Measurements from ENCODE around the gene DLG2.

DLG2 gene

DNA sequence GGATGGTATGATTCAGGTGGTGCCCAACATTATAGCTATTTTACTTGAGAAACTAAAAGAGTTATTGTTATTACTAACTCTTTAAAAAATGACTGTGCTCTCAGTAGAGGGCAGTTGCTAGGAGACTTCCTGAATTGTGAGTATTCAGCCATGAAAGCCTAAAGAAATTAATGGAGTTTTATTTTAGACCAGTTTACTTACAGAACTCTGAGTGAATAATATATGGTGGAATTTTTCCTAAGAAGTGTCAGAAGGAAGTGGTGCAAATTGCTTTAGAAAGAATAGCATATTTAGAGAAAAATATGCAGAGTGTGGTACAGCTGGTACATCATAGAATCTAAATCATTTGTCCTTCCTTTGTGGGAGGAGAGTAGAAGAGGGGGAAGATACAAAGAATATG is 1651.1 kb downstream of the DLG2 start:
- no peak overlapping the region for H3K27ac ChIP-seq
- no peak overlapping the region for H3K4me3 ChIP-seq

DNA sequence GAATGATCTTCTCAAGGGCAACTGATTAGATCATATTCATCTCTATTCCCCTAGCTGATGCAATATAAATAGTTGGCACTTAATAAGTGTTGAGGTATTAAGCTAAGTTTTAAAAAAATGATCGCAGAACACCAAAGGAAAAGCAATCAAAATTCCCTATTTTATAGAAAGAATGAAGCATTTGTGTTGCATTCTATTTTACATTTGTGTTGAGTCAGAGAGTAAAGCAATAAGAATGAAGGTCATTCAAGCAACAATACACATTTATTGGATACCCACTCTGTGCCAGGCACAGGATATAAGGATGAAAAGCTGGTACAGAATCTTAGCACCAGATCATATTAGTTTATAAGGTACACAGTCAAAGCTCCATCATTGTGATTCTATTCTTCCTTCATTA is 1654.6 kb downstream of the DLG2 start:
- no peak overlapping the region for H3K4me3 ChIP-seq
- H3K27ac ChIP-seq = no peak overlapping the region

DNA sequence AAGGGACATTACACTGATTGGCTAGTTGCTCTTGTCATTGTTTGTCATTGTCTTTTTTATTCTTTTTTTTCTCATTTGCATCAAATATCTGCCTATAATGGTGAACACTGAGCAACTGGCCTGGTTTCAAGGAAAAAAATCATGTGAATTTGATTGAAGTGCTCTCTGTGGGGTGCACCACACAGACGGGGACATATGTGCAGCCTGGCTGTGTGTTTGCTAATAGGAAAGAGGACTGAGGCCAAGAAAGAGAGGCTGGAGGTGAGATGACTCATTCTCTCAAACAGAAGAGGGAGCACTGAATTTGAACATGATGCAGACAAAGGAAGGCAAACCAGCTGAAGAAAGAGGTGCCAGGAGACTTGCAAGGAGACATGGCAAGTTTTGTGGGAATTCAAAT is 1656.1 kb downstream of the DLG2 start:
- Histone ChIP-seq H3K4me3 (no peak overlapping the region), H3K27ac (no peak overlapping the region)

DNA sequence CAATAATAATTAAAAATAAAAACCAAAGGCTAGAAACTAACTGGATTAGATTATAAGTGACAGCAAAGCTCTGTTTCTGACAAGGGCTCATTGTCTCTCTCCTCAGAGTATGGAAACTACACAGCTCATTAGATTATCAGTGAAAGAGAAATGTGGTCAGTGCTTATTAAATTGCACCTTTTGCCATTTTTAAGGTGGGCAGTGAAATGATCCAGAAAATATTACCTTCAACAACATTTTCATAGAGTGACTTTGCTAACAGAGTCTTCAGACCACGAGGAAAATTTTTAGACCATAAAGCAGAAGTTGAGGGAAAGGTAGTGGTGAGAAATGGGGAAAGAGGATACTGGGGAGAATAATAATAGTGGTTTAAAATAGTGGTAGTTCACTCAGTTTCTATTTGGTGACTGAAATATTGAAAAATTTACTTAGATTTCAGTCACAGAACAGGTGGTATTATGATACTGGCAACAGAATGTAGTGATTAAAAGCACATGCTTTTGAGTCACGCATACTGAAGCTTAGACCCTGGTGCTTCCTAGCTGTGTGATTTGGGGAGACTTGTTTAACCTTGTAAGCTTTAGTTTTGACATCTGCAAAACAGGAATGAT is 1657.0 kb downstream of the DLG2 start:
- Histone ChIP-seq H3K4me3 (no peak overlapping the region), H3K27ac (no peak overlapping the region)

DNA sequence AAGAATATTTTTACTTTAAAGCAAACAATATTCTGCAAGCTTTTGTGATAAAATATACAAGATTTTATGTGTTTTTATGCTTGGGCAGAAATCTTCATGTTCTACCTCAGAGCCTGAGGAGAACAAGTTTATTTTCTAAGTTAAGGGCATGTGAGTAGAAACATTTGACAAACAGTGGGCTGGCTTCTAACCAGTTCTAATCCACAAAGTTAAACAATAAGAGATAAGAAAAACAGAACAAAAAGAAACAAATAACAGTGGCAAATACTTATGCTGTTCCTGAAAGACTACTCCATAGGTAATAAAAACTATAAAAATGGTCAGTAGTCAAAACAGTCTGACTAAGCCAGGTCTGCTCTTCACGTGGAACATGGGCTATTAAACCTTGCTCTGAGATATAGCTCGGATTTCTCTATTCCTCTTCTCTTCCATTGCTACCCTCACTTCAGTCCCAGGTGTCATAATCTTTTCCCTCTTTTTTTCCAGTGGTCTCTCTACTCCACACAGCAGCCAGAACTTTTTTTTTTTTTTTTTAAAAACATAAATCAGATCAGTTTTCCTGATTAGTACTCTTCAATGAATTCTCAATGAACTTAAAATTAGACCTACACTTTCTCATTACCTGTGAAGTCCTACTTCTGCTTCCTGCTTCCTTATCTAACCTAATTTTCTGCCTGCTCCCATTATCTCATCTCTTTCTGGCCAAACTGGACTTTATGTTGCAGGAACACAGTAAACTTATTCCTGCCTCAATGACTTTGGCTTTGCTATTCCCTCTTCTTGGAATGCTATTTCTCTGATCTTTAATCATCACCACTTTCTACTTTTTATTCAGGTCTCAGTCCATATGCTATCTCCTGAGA is 1669.9 kb downstream of the DLG2 start:
- Histone ChIP-seq H3K4me3 (no peak overlapping the region), H3K27ac (no peak overlapping the region)

DNA sequence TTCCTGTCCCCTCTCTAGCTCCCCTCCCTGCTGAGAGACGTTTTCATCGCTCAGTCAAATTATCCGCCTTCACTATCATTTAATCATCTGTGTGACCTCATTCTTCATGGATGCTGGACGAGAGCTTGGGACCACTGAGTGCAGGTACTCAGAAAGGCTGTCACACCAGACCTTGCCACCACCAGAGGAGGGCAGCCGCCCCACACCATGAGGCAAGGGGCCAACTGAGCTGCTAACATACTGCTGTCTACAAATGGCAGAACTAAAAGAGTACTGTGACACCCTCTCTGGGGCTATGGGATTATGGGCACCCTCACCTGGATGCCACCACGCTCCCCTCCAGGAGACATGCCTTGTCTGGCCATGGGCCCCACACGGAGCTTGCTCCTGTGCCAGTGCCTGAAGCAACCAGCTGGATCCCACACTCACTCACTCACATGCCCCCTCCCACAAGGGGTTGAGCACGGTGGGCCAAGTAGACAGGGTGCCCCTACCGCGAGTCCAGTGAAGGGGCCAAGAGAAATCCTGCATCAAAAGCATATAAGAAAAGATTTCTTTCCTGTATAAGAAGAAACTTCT is 1670.9 kb downstream of the DLG2 start:
- no peak overlapping the region for H3K4me3 ChIP-seq
- H3K27ac ChIP-seq = no peak overlapping the region

DNA sequence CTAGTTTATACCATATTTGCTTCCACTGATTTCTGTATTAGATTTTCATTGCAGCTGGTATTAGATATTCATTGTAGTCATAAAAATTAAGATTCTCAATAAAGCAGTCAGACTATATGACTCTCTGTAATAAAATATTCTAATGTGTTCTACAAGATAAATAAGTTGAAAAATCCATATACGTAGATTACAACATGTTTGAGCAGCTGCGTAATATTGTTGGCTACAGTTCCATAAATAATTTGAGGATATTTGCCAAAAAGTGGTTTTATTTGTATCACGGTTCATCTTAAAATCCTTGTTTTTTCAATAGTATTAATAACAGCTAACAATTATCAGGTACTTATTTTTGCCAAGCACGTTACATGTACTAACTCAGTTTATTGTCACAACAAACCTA is 1672.4 kb downstream of the DLG2 start:
- no peak overlapping the region for H3K27ac ChIP-seq
- no peak overlapping the region for H3K4me3 ChIP-seq

DNA sequence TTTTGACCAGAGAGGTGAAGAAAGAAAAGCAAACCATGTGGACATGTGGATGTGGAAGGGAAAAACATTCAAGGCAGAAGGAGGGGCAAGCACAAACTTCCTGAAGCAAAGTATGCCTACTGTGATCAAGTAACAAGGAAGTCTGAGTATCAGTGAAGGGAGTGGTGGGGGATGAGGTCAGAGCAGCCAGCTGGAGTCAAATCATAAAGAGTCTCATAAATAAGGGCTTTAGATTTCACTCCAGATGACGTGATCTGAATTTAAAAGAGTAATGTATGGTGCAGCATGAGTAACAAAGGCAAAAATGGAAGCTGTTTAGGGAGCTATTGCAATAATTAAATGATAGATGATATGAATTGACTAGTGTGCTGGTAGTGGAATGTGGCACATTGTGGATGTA is 1675.6 kb downstream of the DLG2 start:
- no peak overlapping the region for H3K27ac ChIP-seq
- no peak overlapping the region for H3K4me3 ChIP-seq

DNA sequence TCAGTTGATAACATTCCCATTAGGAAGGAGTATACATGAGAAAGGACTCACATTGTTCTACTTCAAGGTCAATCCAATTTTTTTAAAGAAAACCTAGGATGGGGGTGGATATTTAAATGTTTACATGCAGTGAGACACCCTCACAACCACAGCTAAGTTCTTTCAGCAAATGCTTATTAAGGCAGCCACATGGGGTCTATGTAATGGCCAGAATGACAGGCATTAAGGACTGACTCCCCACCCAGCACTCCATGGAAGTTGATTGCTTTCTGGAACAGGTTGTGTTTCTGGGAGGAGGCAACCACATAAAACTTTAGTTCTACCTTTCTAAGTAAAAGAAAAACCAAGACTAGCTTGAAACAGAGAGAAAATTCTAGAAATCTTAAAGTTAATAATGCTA is 1678.9 kb downstream of the DLG2 start:
- Histone ChIP-seq H3K4me3 (no peak overlapping the region), H3K27ac (no peak overlapping the region)

DNA sequence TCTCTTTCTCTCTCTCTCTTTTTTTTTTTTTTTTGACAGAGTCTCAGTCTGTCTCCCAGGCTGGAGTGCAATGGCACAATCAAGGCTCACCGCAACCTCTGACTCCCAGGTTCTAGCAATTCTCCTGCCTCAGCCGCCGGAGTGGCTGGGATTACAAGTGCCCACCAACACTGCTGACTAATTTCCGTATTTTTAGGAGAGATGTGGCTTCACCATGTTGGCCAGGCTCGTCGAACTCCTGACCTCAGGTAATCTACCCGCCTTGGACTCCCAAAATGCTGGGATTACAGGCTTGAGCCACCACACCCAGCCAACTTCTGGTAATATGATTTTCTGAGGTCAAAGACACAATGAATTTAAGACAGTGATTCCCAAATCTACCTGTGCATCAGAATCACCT is 1681.2 kb downstream of the DLG2 start:
- no peak overlapping the region for H3K4me3 ChIP-seq
- H3K27ac ChIP-seq = no peak overlapping the region

DNA sequence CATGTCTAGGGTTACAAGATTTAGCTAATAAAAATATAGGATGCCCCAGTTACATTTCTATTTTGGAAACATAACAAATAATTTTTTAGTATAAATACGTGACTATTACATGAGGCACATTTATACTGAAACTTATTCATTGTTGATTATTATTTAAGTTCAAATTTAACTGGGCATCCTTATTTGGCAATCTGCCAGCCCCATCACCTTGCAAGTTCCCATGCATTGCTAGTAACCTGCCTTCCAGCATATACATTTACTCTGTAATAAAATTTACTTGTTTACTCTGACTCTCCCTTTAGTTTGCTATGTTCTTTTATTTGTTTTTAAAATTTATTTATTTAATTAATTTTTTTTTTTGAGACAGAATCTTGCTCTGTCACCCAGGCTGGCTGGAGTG is 1686.1 kb downstream of the DLG2 start:
- no peak overlapping the region for H3K27ac ChIP-seq
- no peak overlapping the region for H3K4me3 ChIP-seq

DNA sequence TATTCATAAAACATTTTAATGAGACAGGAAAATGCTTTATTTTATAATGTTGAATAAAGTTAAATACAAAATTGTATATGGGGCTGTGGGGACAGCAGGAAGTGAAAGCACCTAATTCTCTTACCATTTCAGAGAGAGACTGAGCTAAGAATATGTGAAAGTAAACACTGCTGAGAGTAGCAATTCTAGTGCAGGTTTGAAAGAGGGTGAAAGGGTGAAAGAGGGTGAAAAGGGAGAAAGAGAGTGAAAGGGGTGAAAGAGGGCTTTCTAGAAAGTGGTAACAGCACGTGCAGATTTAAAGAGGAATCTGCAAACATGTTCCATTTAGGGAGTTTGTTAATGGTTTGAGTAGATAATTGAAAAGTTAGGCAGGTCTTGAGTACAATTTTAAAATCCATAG is 1689.0 kb downstream of the DLG2 start:
- H3K27ac ChIP-seq = no peak overlapping the region
- no peak overlapping the region for H3K4me3 ChIP-seq

DNA sequence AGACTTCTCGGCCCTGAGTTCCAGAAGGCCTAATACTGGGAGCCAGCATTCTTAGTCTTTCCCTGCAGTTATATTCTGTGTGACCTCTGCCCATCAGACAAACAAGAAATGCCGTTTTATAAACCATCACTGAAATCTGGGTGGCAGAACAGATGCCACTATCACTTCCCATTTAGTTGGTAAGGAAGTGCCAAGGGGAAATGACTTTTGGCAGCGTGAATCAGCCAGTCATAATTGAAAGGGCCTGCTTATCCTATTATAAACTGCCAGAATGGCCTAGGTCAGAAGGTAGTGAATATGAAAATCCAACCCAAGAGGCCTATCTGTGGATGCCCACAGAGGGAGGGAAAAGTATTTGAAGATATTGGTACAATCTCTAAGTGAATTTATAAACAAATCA is 1694.1 kb downstream of the DLG2 start:
- no peak overlapping the region for H3K4me3 ChIP-seq
- no peak overlapping the region for H3K27ac ChIP-seq

DNA sequence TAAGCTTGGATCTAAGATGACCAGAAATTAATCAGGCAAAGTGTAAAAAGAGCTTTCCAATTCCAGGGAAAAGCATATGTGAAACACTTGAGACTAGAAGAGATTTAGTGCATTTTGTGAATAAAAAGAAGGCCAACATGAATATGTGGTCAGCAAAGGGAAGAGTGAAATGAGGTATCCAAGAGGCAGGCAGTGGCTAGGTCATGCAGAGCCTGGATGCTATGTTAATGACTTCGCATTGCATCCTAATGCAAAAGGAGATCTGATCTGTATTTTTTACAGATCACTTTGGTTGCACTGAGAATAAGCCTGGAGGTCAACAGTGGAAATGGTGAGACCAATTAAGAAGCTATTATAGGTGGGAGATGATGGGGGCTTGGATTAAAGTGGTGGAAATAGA is 1699.7 kb downstream of the DLG2 start:
- Histone ChIP-seq H3K27ac (no peak overlapping the region), H3K4me3 (no peak overlapping the region)

DNA sequence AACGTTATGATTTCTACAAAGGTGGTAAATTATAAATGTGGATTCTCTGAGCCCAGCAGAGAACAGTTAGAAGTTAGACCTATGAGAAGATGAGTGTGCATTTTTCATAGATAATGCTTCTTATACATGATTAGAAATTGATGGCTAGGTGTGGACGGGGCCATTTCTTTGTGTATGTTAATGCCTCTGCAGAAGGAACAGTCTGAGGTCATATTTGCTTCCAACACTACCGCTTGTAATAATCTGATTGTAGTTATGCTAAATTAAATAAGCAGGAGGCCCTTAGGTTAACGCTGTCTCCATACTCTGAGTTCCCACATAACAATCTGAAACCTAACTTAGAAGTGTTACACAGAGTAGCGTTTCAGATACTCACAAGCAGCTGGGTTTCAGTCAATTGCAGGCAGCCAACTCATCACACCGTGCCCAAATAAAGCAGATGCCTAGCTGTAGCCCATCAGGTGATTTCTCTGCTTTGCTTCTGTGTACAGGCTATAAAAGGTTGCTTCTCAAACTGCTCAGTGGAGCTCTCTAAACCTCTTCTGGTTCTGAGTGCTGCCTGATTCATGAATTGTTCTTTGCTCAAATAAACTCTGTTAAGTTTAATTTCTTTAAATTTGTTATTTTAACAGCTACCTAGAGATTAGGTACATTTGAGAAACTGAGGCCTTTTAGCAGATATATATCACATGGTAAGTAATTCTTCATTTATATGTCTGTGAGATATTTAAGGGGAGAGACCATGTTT is 1702.2 kb downstream of the DLG2 start:
- Histone ChIP-seq H3K27ac (no peak overlapping the region), H3K4me3 (no peak overlapping the region)

DNA sequence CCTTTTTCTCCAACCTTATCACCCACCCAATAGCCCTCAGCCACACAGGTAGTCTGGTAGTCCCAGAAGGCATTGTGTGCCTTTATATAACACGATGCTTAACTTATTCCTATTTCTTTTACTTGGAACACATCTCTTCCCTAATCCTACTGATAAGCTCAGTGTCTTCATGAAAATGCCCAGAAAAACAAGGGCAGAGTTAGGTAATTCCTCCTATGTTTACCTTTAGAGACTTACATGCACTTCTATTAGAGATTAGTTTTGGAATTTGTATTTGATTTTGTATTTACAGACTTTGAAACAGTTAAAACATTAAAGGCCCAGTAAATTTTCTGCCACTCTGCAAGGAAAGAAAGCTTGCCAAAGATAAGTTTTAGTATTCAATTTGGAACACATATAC is 1703.2 kb downstream of the DLG2 start:
- H3K27ac ChIP-seq = no peak overlapping the region
- H3K4me3 ChIP-seq = no peak overlapping the region

DNA sequence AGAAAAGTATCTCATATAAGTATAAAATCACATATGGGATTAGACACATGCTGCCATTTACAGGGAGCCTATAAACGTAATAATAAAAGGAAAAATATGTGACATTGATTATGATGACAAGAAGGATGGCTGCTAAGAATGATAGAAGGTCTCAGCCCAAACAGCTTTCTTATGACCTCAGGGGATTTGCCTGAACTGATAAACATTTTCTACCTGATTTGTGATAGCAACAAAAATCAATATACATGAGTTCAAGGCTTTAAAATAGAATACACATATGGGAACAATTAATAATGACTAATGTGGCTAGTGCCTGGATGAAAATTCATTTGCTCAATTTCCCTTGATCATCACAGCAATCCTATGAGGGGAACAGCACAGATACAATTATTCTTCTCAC is 1704.2 kb downstream of the DLG2 start:
- no peak overlapping the region for H3K27ac ChIP-seq
- no peak overlapping the region for H3K4me3 ChIP-seq

DNA sequence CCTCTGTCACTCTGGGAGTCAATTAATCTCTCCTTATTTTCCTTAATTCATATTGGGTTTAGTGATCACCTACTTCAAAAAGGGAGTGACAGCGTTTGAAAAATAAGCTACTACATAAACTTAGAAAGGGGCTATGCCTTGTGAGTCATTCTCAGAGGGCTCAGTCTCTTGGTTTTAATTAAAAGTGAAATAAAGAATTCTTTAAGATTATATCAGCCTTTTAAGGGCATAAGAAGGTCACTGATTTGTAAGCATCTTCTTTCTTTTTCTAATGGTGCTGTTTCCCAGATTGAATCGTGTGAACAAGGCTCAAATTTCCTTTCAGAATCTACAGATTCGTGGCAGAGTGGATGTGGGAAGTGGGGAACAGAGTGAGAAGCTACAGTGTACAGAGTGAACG is 1704.8 kb downstream of the DLG2 start:
- no peak overlapping the region for H3K4me3 ChIP-seq
- H3K27ac ChIP-seq = no peak overlapping the region

DNA sequence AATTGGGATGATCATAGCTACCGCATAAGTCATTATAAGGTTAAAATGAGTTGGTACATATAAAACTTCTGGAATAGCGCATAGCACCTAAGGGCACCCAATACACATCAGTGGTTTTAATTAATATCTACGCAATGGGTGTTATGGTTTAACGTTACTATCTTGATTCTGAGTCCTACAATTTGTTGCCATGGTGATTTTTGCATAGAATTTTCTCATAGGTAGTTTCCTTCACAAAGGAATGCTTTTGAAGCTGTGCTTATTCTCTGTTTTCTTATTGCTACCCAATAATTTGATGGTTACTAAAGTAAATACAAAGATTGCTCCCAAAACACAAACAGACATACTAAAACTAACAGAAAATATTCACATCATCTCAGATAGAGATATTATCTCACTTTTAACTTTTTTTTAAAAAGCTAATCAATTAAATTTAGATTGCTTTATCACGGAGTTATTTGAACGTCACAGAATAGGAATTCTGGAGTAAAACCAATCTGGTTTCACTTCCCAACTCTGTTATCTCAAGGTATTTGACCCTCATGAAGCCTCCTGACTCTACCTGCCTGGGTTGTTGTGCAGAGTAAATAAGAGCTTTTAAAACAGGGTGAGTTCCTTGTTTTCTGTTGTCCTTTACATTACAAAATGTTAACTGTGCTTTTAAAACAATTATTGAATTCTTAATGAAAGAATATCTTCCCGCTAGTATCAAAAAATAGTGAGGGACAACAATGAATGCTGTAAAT is 1705.5 kb downstream of the DLG2 start:
- H3K27ac ChIP-seq = no peak overlapping the region
- no peak overlapping the region for H3K4me3 ChIP-seq

DNA sequence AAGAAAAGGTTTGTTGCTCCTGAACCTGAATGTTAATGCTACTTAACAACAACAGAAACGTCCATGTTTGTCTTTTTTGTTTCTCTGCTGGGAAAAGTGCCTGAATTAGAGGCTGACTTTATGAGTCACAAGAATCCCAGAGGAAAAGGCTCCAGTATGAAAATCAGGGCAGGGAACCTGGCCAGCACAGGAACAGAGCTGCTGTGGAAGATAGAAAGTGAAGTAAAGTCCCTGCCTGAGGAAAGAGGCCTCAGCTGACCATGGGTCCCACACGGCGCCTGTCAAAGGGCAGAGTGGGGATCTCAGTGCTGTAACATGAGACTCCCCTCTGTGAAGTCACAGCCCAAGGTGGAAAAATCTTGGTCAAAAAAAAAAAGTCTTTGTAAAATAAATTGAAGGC is 1708.7 kb downstream of the DLG2 start:
- Histone ChIP-seq H3K27ac (no peak overlapping the region), H3K4me3 (no peak overlapping the region)

Measured in skin epidermis (tissue), 12 donors.